Measurements from ENCODE around the gene CCP110.

CCP110 gene

DNA sequence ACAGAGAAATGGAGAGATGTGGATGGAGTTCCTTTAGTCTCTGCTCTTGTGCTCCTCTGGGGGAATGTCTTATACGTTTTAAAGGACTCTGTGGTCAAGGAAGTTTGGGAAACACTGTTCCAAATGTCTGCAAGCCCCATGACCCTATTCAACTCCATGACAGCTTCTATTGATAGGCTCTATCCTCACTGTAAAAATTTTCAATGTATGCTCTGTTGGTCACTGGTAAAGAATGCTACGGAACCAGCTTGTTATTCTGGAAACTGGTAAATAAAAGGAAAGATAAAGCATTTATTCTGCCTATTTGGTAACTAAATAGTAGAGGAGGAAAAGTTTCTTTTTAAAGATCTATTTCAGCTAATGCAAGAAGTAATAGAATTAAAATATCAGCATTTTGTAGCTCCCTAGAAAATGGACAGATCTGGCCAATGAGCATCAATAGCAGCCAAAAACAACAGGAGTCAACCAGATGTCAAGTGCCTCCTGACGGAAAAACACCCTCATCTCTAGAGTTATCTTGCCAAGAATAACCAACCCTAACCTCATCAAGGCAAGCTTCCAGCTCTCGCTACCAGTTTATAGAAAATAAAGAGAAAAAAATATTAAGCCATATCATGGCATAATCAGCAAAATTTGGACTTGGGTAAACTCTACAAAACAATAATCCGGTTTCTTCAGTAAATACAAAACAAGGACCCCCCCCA lies 18.0 kb upstream of the CCP110 start:
- no peak for FAIRE-seq
- DNase-seq (ENCODE audit: extremely low spot score, insufficient read length, low read depth): no peak

DNA sequence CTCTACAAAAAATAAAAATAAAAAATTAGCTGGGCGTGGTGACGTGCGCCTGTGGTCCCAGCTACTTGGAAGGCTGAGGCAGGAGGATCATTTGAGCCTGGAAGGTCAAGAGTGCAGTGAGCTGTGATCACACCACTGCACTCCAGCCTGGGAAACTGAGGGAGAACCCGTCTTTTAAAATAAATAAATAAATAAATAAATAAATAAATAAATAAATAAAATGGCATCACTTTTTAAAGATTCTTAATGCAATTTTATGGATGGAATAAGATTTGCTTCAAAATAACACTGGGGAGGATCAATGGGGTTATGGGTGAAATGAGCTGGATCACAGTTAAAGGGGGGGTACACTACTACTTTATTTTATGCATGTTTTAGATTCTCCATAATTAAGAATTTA lies 16.8 kb upstream of the CCP110 start:
- no peak for DNase-seq (ENCODE audit: extremely low spot score, insufficient read length, low read depth)
- FAIRE-seq: no peak

DNA sequence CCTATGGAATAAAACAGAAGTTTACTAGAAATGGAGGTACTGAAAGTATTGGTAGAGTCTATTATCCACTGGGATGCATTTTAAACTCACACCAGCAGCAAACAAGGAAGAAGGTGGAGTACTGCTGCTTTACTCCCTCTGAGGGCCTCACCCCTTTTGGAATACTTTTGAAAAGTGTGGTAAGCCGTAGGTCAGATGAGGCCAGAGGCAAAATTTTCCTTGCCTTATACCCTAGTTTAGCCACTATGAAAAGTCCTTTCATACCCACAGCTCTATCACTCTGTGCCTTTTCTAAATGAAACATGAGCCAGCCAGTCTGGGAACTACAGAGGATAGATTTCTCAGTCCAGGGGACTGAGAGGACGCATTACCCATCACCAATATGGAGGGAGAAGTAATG lies 15.9 kb upstream of the CCP110 start:
- no peak for DNase-seq (ENCODE audit: extremely low spot score, insufficient read length, low read depth)
- FAIRE-seq: no peak

DNA sequence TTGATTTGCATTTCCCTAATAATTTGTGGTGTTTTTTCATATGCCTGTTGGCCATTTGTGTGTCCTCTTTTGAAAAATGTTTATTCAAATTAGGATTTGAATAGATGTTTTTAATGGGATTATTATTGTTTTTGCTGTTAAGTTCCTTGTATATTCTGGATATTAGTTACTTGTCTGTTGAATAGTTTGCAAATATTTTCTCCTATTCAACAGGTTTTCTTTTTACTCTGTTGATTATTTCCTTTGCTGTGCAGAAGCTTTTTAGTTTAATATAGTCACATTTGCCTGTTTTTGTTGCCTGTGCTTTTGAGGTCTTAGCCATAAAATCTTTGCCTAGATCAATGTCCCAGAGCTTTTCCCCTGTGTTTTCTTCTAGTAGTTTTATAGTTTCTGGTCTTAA lies 11.4 kb upstream of the CCP110 start:
- FAIRE-seq: no peak
- DNase-seq (ENCODE audit: extremely low spot score, insufficient read length, low read depth): no peak

DNA sequence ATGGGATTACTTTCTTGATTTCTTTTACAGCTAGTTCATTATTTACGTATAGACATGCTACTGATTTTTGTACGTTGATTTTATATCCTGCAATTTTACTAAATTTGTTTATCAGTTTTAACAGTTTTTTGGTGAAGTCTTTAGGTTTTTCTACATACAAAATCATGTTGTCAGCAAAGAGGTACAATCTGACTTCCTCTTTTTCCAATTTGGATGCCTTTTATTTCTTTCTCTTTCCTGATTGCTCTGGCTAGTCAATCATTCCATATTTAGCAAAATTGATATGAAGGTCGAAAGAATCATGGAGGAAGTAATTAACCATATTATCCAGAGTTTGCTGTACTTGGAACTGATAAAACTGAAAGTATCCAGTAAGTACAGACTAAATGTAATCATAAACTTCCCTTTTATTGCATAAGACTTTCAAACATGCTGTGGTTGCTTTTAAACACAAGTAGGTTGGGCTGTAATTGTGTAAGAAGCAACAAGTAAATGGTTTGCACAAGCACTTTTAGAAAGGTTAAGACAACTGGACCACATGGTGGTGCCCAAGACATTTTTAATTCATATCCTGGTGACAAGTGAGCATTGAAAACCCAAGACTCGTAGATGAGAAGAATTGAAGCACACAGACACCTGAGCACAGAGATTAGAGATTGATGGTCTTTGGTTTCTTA lies 10.2 kb upstream of the CCP110 start:
- FAIRE-seq (peak; percentile 26), DNase-seq (ENCODE audit: extremely low spot score, insufficient read length, low read depth) (no peak)

DNA sequence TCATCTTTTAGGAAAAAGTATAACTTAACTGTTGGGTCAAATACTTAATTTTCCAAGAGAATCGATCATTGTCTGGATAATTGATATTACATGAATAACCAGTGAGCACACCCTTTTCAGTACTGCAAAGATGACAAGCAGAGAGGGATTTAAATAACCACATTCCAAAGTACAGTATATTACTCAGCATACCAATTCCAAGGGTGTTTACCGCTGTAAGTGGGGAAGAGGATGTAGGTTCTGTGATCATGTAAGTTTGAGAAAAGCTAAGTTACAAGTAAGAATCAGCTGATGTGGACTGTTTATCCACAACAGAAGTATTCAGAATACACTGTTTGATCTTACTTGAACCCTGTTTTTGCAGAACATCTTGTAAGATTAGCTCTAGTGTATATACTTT lies 8.0 kb upstream of the CCP110 start:
- FAIRE-seq (no peak), DNase-seq (ENCODE audit: extremely low spot score, insufficient read length, low read depth) (no peak)

DNA sequence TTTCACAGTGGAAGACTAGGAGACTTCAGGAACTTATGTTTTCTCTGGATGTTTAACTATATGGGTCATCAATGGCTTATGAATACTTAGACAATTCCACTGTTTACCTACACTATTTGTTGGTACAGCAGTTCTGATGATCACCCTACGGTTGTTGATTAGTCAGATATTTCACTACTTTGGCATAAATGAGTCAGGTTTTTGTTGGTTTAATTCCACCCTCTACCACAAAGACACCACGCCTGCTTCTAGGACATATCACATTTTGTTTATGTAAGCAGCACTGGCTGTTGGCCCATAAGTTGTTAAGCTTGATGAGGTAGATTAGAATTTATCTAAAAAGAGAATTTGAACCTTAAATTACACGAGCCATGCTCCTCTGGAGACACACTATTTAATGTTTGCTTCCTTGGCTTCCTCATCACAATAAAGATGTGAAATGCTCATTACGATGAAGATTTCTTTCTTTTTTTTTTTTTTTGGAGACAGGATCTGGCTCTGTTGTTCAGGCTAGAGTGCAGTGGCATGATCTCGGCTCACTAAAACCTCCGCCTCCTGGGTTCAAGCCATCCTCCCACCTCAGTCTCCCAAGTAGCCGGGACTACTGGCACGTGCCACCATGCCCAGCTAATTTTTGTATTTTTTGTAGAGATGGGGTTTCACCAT lies 6.2 kb upstream of the CCP110 start:
- DNase-seq (ENCODE audit: extremely low spot score, insufficient read length, low read depth): no peak
- no peak for FAIRE-seq

DNA sequence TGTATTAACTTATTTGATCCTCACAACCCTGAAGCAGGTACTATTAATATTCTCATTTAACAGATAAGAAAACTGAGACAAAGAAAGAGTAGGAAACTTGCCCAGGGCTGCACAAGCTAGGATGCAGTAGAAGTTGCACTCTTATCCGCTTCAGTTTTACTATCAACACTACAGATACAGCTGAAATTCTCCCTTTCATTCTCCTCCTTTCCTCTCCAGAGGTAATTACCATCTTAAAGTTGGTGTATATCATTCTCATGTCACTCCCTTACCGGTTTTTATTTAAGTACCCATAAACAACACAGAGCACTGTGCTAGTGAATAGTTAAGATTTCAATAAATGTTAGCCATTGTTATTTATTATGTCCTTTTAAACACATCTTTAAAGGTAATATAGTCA lies 5.4 kb upstream of the CCP110 start:
- DNase-seq (ENCODE audit: extremely low spot score, insufficient read length, low read depth) (no peak), FAIRE-seq (no peak)

DNA sequence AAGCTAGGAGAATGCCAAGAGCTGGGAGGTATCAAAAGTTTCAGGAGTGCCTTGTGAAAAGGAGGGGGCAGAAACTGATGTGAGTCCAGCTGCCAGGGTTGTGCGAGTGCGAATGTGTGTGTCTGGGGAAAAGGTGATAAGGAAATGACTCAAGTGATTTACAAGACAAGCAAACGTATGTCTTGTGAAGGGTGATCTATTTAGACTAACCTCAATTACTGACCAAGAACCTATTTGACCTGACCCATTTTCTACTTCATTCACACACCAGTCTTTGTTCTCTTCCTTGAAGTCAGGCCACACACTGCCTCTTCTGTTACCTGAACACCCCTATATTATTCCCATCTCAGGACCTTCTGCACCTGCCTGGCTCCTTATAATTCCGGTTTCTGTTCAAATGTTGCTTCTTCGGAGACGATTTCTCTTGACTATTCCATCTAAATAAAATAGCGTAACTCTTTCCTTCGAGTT lies 2.8 kb upstream of the CCP110 start:
- no peak for FAIRE-seq
- no peak for DNase-seq (ENCODE audit: extremely low spot score, insufficient read length, low read depth)

DNA sequence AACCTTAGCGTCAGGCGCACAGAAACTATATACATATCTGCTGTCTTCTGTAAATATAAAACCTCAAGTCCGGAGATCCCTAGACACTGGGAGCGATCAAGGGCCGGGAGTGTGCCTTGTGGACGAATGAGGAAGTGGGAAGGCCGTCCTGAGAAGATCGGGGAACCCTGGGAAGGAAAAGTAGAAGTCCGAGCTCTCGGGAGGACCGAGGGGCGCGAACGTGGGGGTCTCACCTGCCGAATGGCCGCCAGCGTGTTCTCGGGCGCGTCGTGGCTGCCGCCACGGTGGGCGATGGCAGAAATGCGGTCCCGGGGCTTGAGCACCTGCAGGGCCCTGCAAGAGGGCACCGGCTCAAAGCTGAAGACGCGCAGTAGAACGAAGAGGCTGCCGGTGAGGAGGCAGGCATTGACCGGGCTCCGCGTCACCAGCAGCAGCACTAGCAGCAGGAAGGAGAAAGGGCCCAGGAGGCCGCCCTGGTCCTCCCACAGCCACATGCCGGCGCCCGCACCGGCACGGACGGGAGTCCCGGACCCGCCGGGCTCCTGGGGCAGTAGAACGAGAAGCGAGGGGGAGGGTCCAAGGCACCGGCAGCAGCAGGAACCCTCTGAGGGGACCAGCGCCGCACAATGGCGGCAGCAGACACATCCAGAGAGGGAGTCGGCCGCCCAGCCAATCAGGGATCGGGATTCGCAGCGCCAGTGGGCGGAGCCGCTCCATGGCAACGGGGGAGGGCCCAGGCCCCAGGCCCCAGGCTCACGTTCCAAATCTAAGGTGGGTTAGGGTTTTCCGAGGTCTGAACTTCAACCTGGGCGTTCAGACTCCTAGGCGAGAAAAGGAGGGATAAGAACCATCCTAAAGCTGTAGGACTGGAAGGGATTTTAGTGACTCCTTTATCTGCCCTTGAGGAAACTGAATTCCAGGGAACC lies 2.0 kb upstream of the CCP110 start, which contains the start of gene GDE1:
TSS of gene GDE1 (minus strand) at position 628 of the 926 bp plus-strand sequence. CDS start at position 494, 134 bp downstream.
- peak; percentile 92 for FAIRE-seq
- peak; percentile 85 for DNase-seq (ENCODE audit: extremely low spot score, insufficient read length, low read depth)

DNA sequence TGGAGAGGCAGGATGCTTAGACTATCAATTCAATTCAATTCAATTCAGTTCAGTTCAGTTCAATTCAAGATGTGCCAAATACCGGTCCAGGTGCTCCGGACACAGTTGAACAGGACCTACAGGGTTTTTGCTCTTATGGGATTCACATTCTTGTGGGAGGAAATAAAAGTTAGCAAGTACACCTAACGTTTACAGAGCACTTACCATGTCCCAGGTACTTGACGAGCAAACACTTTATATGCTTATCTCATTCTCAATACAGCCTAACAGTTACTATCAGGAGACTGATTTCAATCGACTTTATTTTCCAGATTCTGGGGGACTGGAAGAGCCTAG lies 1.4 kb upstream of the CCP110 start:
- no peak for DNase-seq (ENCODE audit: extremely low spot score, insufficient read length, low read depth)
- FAIRE-seq: no peak

DNA sequence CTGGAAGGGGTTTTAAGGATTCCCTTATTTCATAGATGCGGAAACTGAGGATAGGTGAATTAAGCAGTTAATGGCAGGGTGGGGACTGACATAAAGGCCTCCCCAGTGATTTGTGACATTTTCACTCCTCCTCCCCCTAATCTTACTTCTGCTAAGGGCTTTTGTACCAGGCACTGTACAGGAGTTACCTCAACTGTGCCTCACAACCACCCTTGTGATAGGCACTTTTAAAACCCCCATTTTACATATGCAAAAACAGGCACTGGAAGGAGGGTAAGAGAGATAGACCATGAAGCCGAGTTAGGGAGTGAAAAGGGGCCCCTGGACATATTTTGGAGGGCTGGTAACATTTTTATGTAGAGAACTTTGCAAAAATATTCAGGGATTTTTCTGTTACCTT lies 982 bp upstream of the CCP110 start:
- FAIRE-seq (no peak), DNase-seq (ENCODE audit: extremely low spot score, insufficient read length, low read depth) (no peak)

DNA sequence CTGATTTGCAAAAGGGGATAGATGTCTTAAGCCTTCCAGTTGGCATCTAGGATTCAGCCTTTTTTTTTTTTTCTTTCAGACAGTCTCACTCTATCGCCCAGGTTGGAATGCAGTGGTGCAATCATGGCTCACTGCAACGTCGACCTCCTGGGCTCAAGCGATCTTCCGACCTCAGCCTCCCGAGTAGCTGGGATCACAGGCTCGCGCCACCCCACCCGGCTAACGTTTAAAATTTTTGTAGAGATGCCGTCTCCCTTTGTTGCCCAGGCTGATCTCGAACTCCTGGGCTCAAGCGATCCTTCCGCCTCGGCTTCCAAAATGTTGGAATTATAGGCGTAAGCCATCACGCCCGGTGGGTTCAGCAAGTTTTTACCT lies 571 bp upstream of the CCP110 start:
- FAIRE-seq (no peak), DNase-seq (ENCODE audit: extremely low spot score, insufficient read length, low read depth) (no peak)

DNA sequence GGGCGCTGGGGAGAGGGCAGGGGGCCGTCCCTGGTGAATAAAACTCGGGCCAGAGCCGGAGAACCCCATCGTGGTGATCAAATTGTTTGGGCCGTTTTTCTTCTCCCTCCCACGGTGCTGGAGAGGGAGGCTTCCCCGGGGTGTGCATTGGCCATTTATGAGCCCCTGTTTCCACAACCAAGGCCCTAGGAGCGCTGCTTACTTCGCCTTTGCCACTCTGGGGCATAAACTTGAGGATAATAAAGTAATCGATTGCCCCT lies 544 bp downstream of the CCP110 start:
- no peak for DNase-seq (ENCODE audit: extremely low spot score, insufficient read length, low read depth)
- no peak for FAIRE-seq

DNA sequence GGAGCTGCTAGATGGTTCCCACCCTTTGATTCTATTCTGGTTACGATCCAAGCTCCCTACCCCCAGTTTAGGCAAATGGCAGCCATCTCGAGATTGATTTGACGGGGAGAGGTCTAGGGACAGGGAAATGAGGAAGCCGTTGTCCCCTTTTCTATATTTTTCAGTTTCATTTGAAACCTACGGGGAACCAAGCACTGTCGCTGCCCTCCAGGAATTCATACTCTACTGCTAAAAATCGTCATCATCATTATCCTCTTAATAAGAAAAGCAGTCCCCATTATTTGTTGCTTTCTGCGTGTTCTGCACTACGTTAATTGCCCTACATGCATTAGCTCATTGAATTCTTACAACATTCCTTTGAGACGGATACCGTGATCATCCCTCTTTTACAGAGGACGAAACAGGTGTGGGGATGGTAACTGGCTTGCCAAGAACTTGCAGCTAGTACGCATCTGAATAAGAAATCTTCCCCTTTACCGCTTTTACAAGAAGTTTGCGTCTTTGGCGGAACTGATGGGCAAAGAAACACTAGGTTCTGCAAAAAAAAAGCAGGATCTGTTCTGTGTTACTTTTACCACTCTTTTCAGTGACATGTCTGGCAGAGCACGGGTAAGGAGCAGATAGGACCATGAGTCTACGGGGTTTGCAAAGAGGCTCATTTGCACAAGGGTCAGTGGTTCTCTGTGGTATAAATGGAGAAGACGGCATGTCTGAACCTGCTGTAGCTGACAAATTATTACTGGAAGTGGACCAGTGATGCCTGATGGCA lies 1.1 kb downstream of the CCP110 start:
- no peak for DNase-seq (ENCODE audit: extremely low spot score, insufficient read length, low read depth)
- FAIRE-seq: no peak

DNA sequence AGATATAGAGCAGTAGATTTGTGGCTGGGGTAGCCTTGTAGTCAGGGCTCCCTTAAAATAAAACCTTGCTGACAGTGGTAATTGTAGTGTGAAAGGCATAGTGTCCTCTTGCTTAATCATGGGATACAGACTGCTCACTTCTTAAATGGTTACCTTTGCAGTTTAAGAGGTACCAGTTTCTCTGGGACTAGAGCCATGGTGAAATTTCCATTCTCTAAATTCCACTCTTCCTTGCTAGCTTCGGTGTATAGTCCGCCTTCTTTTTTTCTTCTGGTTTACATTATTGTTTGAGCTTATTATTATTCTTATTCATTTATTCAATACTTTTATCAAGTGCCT lies 1.6 kb downstream of the CCP110 start:
- no peak for FAIRE-seq
- no peak for DNase-seq (ENCODE audit: extremely low spot score, insufficient read length, low read depth)

DNA sequence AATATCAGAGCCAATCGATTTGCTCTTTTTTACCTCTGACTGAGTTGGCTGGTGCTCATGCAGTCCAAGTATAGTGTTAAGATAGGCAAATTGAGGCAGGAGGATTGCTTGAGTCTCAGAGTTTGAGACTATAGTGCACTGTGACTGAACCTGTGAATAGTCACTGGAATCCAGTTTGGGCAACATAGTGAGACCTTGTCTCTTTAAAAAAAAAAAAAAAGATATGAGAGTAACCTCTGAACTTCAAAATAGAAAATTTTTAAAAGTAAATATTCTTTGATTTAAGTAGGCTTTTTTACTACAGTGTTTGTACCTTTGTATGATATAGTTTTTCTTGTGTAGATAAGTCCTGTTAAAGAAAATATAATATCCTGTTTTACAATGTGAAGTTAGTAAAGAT lies 3.4 kb downstream of the CCP110 start:
- no peak for DNase-seq (ENCODE audit: extremely low spot score, insufficient read length, low read depth)
- no peak for FAIRE-seq

DNA sequence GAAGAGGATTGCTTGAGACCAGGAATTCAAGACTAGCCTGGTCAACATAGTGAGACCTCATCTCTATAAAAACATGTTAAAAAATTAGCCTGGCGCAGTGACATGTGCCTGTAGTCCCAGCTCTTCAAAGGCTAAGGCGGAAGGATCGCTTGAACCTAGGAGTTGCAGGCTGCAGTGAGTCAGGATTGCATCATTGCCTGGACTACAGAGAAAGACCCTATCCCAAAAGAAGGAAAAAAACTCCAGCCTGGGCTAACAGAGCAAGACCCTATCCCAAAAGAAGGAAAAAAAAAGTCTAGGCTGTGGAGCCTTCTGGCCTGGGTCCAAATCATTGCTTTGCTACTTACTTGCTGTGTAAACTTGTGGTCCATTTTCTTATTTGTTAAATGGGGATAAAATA lies 4.9 kb downstream of the CCP110 start:
- DNase-seq (ENCODE audit: extremely low spot score, insufficient read length, low read depth) (no peak), FAIRE-seq (no peak)

DNA sequence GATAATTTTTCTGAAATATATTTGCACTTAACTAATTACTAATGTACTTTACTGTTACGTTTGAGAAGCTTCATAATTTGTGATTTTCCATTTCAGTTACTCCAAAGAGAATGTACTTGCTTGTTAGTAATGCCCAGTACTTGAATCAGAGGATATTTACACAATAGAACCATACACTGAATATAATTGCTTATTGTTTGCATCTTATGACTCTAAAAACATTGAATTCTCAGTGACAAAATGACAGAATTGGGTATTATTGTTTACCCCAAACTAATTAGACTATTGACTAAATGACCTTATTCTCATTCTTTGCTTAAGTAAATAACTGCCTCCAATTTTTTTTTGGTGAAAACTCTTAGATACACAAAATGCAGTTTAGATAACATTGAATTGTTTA lies 8.9 kb downstream of the CCP110 start:
- DNase-seq (ENCODE audit: extremely low spot score, insufficient read length, low read depth) (no peak), FAIRE-seq (no peak)

Measured in GM18507 (cell line).